ENCODE data around the gene MEIS3.

- TF ChIP-seq, protein P1, sequence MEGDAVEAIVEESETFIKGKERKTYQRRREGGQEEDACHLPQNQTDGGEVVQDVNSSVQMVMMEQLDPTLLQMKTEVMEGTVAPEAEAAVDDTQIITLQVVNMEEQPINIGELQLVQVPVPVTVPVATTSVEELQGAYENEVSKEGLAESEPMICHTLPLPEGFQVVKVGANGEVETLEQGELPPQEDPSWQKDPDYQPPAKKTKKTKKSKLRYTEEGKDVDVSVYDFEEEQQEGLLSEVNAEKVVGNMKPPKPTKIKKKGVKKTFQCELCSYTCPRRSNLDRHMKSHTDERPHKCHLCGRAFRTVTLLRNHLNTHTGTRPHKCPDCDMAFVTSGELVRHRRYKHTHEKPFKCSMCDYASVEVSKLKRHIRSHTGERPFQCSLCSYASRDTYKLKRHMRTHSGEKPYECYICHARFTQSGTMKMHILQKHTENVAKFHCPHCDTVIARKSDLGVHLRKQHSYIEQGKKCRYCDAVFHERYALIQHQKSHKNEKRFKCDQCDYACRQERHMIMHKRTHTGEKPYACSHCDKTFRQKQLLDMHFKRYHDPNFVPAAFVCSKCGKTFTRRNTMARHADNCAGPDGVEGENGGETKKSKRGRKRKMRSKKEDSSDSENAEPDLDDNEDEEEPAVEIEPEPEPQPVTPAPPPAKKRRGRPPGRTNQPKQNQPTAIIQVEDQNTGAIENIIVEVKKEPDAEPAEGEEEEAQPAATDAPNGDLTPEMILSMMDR (IDR thresholded peaks at IDR 0.05), result no peak
- TF ChIP-seq POLR2A (IDR thresholded peaks at IDR 0.05), result no peak
- TF ChIP-seq EP300 (IDR thresholded peaks at IDR 0.05), result no peak
Observed at GRCh38 chr19:47405197-47405550, 14.2 kb downstream of the MEIS3 start.
